ENCODE measurements around the gene GLMN. TPM values are rescaled to one million over a fixed set of nuclear protein-coding genes. Genes with fewer than 3 reads are reported as not detected.

The GLMN gene
- total RNA-seq, 4 donors from 2014 or later, result 2.0 to 24.6 (median 13.4) TPM

DNA sequence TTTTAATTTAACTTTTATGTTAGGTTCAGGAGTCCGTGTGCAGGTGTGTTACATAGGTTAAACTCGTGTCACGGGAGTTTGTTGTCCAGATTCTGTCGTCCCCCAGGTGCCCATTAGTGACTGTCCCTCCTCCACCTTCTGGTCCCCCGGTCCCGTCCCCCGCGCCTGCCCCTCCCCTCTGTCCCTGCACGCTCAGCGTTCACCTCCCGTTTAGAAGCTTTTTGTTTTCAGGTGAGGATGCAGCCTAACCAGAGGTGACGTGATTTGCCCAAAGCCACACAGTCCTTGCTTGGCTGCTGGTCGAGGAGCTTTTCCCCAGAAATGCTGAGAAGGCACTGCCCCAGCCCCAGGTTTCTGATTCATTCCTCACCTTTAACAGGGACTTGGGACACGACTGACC is 80.2 kb downstream of the GLMN start:
- Histone ChIP-seq H3K27me3 (no peaks in the 10 kb centered on the region), H3K4me1 (no peaks in the 10 kb centered on the region), H3K36me3 (no peaks in the 10 kb centered on the region), H3K4me3 (no peak overlapping the region), H3K9me3 (no peaks in the 10 kb centered on the region), H3K27ac (no peak overlapping the region)
- TF ChIP-seq, protein P1, sequence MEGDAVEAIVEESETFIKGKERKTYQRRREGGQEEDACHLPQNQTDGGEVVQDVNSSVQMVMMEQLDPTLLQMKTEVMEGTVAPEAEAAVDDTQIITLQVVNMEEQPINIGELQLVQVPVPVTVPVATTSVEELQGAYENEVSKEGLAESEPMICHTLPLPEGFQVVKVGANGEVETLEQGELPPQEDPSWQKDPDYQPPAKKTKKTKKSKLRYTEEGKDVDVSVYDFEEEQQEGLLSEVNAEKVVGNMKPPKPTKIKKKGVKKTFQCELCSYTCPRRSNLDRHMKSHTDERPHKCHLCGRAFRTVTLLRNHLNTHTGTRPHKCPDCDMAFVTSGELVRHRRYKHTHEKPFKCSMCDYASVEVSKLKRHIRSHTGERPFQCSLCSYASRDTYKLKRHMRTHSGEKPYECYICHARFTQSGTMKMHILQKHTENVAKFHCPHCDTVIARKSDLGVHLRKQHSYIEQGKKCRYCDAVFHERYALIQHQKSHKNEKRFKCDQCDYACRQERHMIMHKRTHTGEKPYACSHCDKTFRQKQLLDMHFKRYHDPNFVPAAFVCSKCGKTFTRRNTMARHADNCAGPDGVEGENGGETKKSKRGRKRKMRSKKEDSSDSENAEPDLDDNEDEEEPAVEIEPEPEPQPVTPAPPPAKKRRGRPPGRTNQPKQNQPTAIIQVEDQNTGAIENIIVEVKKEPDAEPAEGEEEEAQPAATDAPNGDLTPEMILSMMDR (IDR thresholded peaks at IDR 0.05), result no peak
- TF ChIP-seq POLR2A (IDR thresholded peaks at IDR 0.05), result no peak
- intact Hi-C loops (cut with DNase I; ENCODE audit: low total_unique reads), result no loop called here
- DNase-seq, result no peak

DNA sequence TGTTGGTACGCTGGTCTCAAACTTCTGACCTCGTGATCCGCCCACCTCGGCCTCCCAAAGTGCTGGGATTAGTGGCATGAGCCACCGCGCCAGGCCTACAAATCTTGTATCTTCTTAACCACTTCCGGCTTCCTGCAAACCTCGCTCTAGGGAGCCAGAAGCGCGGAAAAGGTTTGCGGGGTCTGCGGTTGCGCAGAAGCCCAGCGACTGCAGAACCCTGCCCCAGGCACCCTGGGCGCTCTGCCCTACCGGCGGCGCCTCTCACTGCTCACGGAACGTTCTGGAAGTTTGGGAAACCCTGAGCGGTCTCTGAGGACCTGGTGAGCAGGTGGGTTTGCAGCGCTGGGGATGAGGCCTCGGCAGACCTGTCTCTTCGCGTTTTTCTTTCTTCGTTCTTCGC is 81.1 kb downstream of the GLMN start, which contains the start of gene C1orf146:
Gene C1orf146 (plus strand): TSS at position 195 of the 400 bp plus-strand sequence. CDS start 13,506 bp downstream, outside the sequence.
- Histone ChIP-seq H3K27me3 (no peaks in the 10 kb centered on the region), H3K4me1 (no peaks in the 10 kb centered on the region), H3K4me3 (no peak within 1 kb of the TSS), H3K27ac (no peak within 1 kb of the TSS), H3K9me3 (no peaks in the 10 kb centered on the region), H3K36me3 (no peaks in the 10 kb centered on the region)
- DNase-seq, result no peak
- TF ChIP-seq, protein P1 (IDR thresholded peaks at IDR 0.05), result no peak
- intact Hi-C loops (cut with DNase I; ENCODE audit: low total_unique reads), result no loop called here

DNA sequence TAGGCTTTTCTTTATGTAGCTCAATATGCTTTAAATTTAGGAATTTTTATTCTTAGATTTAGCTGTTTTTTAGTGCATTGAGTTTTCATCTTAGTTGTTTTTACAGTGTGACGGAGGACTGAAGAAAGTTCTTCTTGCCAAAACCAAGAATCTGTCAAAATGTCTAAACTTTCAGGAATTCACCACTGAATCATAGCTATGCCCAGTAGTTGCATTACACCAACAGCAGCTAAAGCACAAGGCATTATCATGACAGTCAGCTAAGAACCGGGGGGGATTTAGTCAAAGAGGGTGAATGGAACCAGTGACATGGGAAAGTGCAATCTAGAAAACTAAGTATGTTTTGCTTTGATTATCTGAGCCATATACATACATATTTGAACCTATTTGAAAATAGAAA is 87.6 kb downstream of the GLMN start:
- DNase-seq, result no peak
- no peak for TF ChIP-seq POLR2A (IDR thresholded peaks at IDR 0.05)
- TF ChIP-seq, protein P1 (IDR thresholded peaks at IDR 0.05), result no peak
- Histone ChIP-seq H3K4me3 (no peak overlapping the region), H3K36me3 (no peaks in the 10 kb centered on the region), H3K4me1 (no peaks in the 10 kb centered on the region), H3K27ac (no peak overlapping the region), H3K9me3 (no peaks in the 10 kb centered on the region), H3K27me3 (no peaks in the 10 kb centered on the region)
- intact Hi-C loops (cut with DNase I; ENCODE audit: low total_unique reads), result no loop called here

DNA sequence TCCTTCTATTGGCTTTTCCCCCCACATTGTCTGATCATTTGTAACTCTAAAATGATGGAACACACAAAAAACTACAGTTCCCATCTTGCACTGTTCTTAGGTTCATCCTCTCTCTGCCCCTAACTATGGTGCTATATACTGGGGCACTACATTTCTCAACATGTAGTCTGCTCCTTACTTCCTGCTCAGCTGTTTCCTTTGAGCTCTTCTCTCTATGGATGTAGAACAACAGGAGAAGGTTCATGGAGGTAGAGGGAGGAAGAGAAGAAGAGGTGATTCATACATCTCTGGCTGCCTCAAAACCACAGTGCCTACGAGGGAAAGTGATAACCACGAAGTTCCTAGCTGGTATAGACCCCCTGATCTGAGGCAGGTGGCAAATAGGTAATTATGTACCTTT is 88.1 kb downstream of the GLMN start:
- intact Hi-C loops (cut with DNase I; ENCODE audit: low total_unique reads), result no loop called here
- H3K27me3 ChIP-seq, result no peaks in the 10 kb centered on the region
- H3K4me1 ChIP-seq, result no peaks in the 10 kb centered on the region
- no peak overlapping the region for H3K27ac ChIP-seq
- H3K36me3 ChIP-seq, result no peaks in the 10 kb centered on the region
- no peak overlapping the region for H3K4me3 ChIP-seq
- TF ChIP-seq, protein P1 (IDR thresholded peaks at IDR 0.05), result no peak
- TF ChIP-seq POLR2A (IDR thresholded peaks at IDR 0.05), result no peak
- DNase-seq, result no peak
- no peaks in the 10 kb centered on the region for H3K9me3 ChIP-seq

DNA sequence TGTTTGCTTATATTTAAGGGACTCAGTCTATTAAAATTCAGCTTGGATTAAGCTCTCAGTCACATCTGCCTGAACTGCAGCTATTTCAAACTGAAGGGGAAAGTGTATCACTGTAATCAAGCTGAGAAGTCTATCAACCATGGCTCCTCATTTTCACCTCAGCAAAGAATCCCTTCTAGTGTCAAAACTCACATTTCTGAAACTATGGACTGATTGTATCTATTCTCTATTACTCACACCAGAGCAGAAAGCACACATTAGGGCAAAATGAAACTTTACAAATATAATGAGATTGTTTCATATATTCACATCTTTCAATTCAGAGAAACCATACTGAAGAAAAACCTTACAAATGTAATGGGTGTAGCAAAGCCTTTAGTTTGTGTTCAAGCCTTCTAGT is 95.7 kb downstream of the GLMN start:
- Histone ChIP-seq H3K27ac (no peak overlapping the region), H3K36me3 (no peaks in the 10 kb centered on the region), H3K4me1 (no peaks in the 10 kb centered on the region), H3K4me3 (no peak overlapping the region), H3K27me3 (no peaks in the 10 kb centered on the region), H3K9me3 (no peaks in the 10 kb centered on the region)
- no peak for DNase-seq
- TF ChIP-seq POLR2A (IDR thresholded peaks at IDR 0.05), result no peak
- TF ChIP-seq, protein P1 (IDR thresholded peaks at IDR 0.05), result no peak
- intact Hi-C loops (cut with DNase I; ENCODE audit: low total_unique reads), result no loop called here
